HG02840 (cell line): ENCODE data around the gene PITX1.

Experiments used
- ATAC-seq: cut with Tn5 transposase; IDR thresholded peaks from one replicate; pipeline ENCODE4 v1.9.1; 2021; ENCODE audit warnings: mild to moderate bottlenecking, moderate library complexity, moderate number of reproducible peaks; ENCODE audit not compliant: unreplicated experiment, low FRiP score

Gene PITX1

GRCh38 chr5:135030123-135030955 is 3.7 kb downstream of the PITX1 start:
- no peak for ATAC-seq

- ATAC-seq, result no peak
Observed at GRCh38 chr5:135029477-135030122, 4.4 kb downstream of the PITX1 start.

- ATAC-seq, result no peak
Observed at GRCh38 chr5:135028791-135029476, 5.1 kb downstream of the PITX1 start.

GRCh38 chr5:135027697-135028615 is 6.1 kb downstream of the PITX1 start:
- ATAC-seq, result no peak

- no peak for ATAC-seq
Observed at GRCh38 chr5:135027266-135027696, 6.7 kb downstream of the PITX1 start.

- no peak for ATAC-seq
Observed at GRCh38 chr5:135026645-135027265, 7.3 kb downstream of the PITX1 start.

- no peak for ATAC-seq
Observed at GRCh38 chr5:135025730-135026644, 8.0 kb downstream of the PITX1 start.

DNA sequence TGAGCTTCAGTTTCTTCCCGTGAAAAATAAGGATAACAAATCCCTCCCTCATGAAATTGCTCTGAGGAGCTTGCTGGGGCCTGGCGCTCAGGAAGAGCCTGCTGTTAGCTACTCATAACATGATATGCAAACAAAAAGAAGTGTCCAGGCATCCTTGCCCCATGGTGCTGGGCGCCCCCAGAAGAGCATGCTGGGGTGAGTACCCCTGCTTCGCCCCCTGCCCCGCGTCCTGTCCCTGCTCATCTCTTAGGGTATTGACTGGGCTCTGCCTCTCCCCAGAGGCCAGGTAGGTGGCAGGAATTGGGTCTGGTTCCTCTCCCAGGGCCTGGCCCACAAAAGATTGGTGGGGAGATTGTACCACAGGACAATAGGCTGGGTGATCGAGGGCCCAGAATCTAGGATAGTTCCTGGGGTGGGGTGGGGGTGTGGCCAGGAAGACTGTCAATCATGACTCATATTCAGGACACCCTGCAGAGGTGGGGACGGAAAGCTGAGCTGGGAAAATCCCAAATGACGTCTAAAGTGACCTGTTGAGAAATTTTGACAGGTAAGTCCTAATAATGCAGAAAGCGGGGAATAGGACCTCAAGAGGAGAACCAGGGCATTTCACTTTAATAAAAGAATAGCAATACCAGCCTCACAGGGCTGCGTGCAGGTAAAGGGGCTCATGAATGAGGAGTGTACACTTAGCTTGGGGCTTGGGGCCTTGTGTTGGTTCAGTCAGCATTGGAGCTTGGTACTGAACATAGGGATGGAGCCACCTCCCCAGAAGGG is 8.9 kb downstream of the PITX1 start:
- ATAC-seq, result no peak

DNA sequence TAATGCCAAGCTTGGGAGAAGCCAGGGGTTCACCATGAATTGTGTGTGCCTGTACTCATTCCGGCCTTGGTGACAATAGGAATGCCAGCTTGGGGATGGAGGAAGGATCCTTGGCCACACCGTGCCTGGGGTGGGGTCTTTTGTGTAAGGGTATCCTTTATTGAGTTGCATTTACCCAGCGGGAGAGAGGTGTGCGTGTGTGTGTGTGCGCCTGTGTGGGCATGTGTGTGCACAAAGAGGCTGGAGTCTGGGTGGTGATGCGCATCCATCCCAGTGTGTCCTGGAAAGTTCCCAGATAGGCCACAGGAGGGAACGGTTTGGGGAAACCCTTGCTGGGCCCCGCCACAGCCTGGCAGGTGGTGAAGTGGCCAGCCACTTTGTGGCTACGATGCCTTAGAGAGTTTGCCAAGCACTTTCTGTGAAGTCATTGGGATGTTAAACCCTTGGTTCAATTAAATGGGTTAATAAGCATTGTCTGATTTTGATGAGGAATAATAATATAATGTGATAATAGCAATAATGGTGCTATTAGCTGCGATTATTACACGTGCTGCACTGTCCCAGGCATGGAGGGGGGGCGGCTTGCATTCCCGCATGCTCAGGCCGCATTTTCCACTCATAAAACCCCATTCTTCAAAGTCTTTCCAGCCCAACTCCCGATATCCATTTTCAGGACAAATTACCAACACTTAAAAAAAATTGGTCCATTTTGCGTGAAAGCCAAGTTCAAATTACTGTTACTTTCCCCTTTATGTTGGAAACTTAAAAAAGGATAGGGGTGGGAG is 13.7 kb downstream of the PITX1 start:
- no peak for ATAC-seq

DNA sequence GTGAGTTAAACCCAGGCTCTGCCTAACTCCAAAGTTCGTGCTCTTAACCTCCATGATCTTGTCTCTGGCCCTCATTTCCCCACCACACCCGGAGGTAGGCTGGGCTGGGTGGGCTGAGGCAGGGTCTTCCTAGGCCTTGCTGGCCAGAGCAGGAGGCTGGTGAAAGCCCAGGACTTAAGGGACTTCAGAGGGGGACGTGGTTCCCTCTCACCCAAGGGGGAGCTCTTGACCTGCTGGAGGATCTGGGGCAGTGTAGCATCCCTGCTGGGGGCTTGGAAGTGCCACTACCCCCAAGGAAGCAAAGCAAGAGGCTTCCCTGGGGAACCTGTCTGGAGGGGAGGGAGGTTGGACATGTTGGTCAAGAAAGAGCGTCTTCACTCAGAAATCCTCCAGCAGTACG is 14.7 kb downstream of the PITX1 start:
- no peak for ATAC-seq

DNA sequence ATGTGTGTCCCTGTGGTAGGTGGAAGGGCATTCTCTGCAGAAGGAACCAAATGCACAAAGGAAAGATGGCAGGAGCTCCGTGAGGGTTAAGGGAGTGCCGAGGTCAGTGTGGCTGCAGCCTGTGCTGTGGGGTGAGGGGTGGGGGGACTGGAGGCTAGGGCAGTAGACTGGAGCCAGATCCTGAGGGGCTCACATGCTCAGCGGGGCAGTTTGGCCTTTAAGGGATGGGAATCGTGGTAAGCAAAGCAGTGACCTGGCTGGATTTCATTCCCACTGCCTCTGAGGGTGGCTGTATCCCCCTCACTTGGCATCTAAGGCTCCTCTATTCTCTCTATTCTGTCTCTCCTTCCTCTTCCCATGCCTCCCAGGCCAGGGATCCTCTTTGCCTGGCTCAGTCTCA is 15.6 kb downstream of the PITX1 start:
- no peak for ATAC-seq

- no peak for ATAC-seq
Observed at GRCh38 chr5:135016861-135017290, 17.2 kb downstream of the PITX1 start.

DNA sequence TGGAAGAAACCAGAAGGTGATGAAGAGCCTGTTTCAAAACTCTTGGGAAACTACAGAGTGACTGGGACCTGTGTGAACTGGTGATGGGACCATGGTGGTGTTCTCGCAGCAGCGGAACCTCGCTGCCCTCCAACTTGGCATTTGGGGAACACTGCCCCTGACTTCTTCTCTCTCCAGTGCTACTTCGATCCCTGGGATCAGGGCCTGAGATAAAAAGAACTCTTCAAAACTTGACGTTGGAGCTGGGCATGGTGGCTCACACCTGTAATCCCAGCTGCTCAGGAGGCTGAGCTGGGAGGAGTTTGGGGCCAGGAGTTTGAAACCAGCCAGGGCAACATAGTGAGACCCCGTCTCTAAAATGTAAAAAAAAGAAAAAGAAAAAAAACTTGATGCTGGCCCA is 18.1 kb downstream of the PITX1 start:
- ATAC-seq, result no peak

DNA sequence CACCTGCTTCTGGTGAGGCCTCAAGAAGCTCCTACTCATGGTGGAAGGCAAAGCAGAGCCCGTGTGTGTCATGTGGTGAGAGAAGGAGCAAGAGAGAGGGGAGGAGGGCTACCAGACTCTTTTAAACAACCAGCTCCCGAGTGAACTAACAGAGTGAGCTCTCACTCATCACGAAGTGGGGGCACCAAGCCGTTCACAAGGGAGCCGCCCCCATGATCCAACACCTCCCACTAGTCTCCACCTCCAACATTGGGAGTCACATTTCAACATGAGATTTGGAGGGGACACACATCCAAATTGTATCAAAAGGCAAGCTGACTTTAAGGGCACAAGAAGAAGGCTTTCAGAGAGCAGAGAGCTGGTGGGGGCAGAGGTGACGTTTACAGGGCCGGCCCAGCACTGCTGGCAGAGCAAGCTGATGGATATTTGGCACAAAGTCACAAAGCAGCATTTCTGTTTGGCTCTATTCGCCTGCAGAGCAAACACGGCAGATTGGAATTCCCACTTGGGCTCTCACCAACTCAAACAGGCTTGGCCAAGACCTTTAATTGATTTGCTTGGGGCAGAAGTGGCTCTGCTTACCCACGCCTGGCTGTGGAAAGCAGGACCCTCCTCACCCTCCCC is 20.0 kb downstream of the PITX1 start:
- no peak for ATAC-seq

GRCh38 chr5:135013445-135013844 is 20.6 kb downstream of the PITX1 start:
- no peak for ATAC-seq

DNA sequence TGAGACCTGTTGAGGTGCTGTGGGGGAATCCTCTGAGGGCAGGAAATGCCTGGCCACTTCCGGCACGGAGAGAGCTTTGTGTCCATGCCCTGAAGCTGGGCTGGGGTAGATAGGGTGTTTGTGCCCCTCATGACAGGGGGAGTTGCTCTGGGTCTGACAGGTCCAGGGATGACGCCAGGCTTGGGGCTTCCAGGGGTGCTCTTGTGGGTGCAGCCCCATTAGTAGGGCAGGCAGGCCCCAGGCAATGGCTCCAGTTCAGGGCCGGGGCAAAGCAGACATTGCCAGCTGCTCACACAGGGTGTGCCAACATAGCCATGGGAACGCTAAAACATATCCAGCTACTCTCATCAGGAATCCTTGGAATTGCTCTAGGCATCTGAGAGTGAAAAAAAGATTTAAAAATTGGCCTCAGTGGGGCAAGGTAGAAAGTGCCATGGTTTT is 21.1 kb downstream of the PITX1 start:
- no peak for ATAC-seq
